Adrenal gland (tissue), 12 donors: ENCODE data around the gene DGLUCY. TPM values are rescaled to one million over a fixed set of nuclear protein-coding genes. Genes with fewer than 3 reads are reported as not detected.

Experiments
- DNase-seq, 7 donors: peaks; one replicate each; pipeline ENCODE4 v3.0.0-alpha.2; 2019 to 2020
- H3K27ac ChIP-seq, 5 donors: fragments of 200-600 bp; sonication (generic) in 4 of 5; 1 replicate in 3 of 5; 2 replicates in 2 of 5; pipeline versions ENCODE4 v1.5.1 to v1.8.0; 2016 to 2020; ENCODE audit warnings: mild to moderate bottlenecking in 1 of 5
- H3K27me3 ChIP-seq: fragments of 200-600 bp; 2 replicates; pipeline ENCODE4 v1.8.0; 2021
- H3K36me3 ChIP-seq, 2 donors: fragments of 200-600 bp; replicated peaks in 1 of 2; 1 replicate in 1 of 2; 2 replicates in 1 of 2; pipeline versions ENCODE4 v1.5.1 to v1.8.0; 2018 to 2022
- H3K4me1 ChIP-seq, 2 donors: fragments of 200-600 bp; replicated peaks in 1 of 2; 1 replicate in 1 of 2; 2 replicates in 1 of 2; pipeline versions ENCODE4 v1.5.1 to v1.8.0; 2018 to 2021
- H3K4me3 ChIP-seq, 4 donors: fragments of 200-600 bp; sonication (generic) in 3 of 4; one replicate each; pipeline ENCODE4 v1.5.1; 2016 to 2018
- H3K9me3 ChIP-seq, 3 donors: fragments of 200-600 bp; sonication (generic) in 1 of 3; replicated peaks in 1 of 3; 1 replicate in 2 of 3; 2 replicates in 1 of 3; pipeline versions ENCODE4 v1.5.1 to v1.8.0; 2016 to 2021
- CTCF ChIP-seq, 6 experiments: fragments of 450-650 bp in 4 of 6; fragments of 200-600 bp in 2 of 6; sonication (generic) in 1 of 6; IDR thresholded peaks; 1 replicate in 5 of 6; 2 replicates in 1 of 6; pipeline versions ENCODE4 v1.5.1 to v1.8.0; 2016 to 2021; ENCODE audit warnings: antibody characterized with exemption in 6 of 6, mild to moderate bottlenecking in 2 of 6, moderate library complexity in 1 of 6
- POLR2A ChIP-seq, 2 donors: fragments of 450-650 bp; IDR thresholded peaks; one replicate each; pipeline ENCODE4 v1.6.1; 2017; ENCODE audit warnings: antibody characterized with exemption in 2 of 2, mild to moderate bottlenecking in 2 of 2, moderate library complexity in 1 of 2
- WGBS, 4 donors: extraction: QIAGEN DNeasy Blood & Tissue Kit in 2 of 4; methylation state at CpG; one replicate each; pipeline versions ENCODE4 v1.1.5 to v1.1.7; 2013 to 2017; 5-methylcytosine and 5-hydroxymethylcytosine counted together
- intact Hi-C, 2 donors: fragments of 100-400 bp; cut with DNase I; formaldehyde crosslinking; loops; one replicate each; pipeline versions ENCODE4 v1.14.1 to v1.15.0; 2022 to 2023
- polyA plus RNA-seq, 3 donors: library from polyadenylated mRNA; stranded (reverse); fragments of 200-250 nt in 2 of 3; fragments of 350-450 nt in 1 of 3; fragmentation: Illumina TruSeq in 1 of 3; extraction: RNeasy Lipid Tissue Mini Kit (QIAGEN cat#74804) in 1 of 3; gene quantifications; one replicate each; pipeline ENCODE4 v1.2.3, GENCODE V29; 2013 to 2014
- total RNA-seq, 9 donors: library from RNA; depleted of rRNA in 4 of 9; stranded (reverse); fragments of >200 nt in 4 of 9; fragments of 120-200 nt in 1 of 9; fragmentation: NEBNext Ultra II Directional in 1 of 9; extraction: Animal tissue kit (Norgen Biotek cat#: 25700) in 1 of 9; gene quantifications; one replicate each; pipeline versions ENCODE4 v1.1.0 to v1.2.4, GENCODE V29; 2013 to 2023
- donor health status: healthy with polysubstance abuse.
- donor health status: Bipolar disorder and iron deficiency.
- donor health status: DM: yes; HTN: yes; CAD: no.
- donor health status: DM: no; HTN: no; CAD: no.
- donor health status: DM: no; HTN: no; CAD: no.
- donor health status: DM: yes; HTN: yes; CAD: no.

The DGLUCY gene
- total and polyA plus RNA-seq, 12 donors: 48.9 to 93.4 (median 70.9) TPM

GRCh38 chr14:91238661-91239060 is 124.8 kb downstream of the DGLUCY start:
- WGBS, 4 donors: 73 to 84% (median 77%) methylated on average over 8 of the region's 8 CpGs
- Histone ChIP-seq H3K27ac (no peak overlapping the region), H3K27me3 (no peaks in the 10 kb centered on the region), H3K4me1 (no peaks in the 10 kb centered on the region), H3K9me3 (no peaks in the 10 kb centered on the region), H3K36me3 (no peaks in the 10 kb centered on the region), H3K4me3 (no peak overlapping the region)
- intact Hi-C loops: no loop called here
- no peak for TF ChIP-seq CTCF (IDR thresholded peaks at IDR 0.05)
- no peak for TF ChIP-seq POLR2A (IDR thresholded peaks at IDR 0.05)
- no peak for DNase-seq

GRCh38 chr14:91241863-91242262 is 128.0 kb downstream of the DGLUCY start:
- intact Hi-C loops: no loop called here
- Histone ChIP-seq H3K4me3 (no peak overlapping the region), H3K36me3 (no peaks in the 10 kb centered on the region), H3K4me1 (no peaks in the 10 kb centered on the region), H3K27ac (no peak overlapping the region), H3K27me3 (no peaks in the 10 kb centered on the region), H3K9me3 (no peaks in the 10 kb centered on the region)
- 58 to 72% (median 64%) methylated on average over 7 of the region's 7 CpGs for WGBS, 4 donors
- TF ChIP-seq POLR2A (IDR thresholded peaks at IDR 0.05) (no peak), CTCF (IDR thresholded peaks at IDR 0.05) (no peak)
- DNase-seq: no peak

DNA sequence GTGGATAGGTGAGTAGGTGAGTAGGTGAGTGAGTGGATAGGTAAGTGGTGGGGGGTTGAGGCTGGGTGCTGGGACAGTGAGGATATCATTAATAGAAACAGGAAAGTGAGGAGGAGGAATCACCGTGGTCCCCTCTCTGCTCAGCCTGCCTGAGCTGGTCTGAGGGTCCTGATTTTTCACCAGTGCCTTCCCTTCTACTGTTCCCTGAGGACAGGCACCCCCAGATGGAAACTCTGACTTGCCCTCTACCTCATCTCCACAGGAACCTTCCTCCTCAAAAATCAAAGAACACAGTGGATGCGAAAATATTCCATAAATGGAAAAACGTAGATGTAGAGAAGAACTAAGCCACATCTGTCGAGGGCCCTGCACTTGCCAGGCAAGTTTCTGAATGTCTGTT is 128.8 kb downstream of the DGLUCY start:
- intact Hi-C loops: no loop called here
- DNase-seq: no peak
- no peak overlapping the region for H3K4me3 ChIP-seq
- H3K9me3 ChIP-seq: no peaks in the 10 kb centered on the region
- no peaks in the 10 kb centered on the region for H3K27me3 ChIP-seq
- H3K36me3 ChIP-seq: no peaks in the 10 kb centered on the region
- TF ChIP-seq POLR2A (IDR thresholded peaks at IDR 0.05) (no peak), CTCF (IDR thresholded peaks at IDR 0.05) (no peak)
- H3K27ac ChIP-seq: no peak overlapping the region
- no peaks in the 10 kb centered on the region for H3K4me1 ChIP-seq
- 75 to 88% (median 83%) methylated on average over 4 of the region's 4 CpGs for WGBS, 4 donors

GRCh38 chr14:91243074-91243471 is 129.2 kb downstream of the DGLUCY start:
- Histone ChIP-seq H3K27me3 (no peaks in the 10 kb centered on the region), H3K27ac (no peak overlapping the region), H3K36me3 (no peaks in the 10 kb centered on the region), H3K4me3 (no peak overlapping the region), H3K9me3 (no peaks in the 10 kb centered on the region), H3K4me1 (no peaks in the 10 kb centered on the region)
- WGBS, 4 donors: 82 to 85% (median 83%) methylated on average over 6 of the region's 6 CpGs
- TF ChIP-seq CTCF (IDR thresholded peaks at IDR 0.05): no peak
- no peak for TF ChIP-seq POLR2A (IDR thresholded peaks at IDR 0.05)
- no peak for DNase-seq
- intact Hi-C loops: no loop called here
